Raji (cell line): ENCODE results near the gene IL1F10.

Experiments used
- POLR2A ChIP-seq: IDR thresholded peaks from 2 replicates; pipeline ENCODE4 v1.6.1; 2011; ENCODE audit warnings: low read depth, low read length, control low read depth; ENCODE audit not compliant: insufficient read depth

The IL1F10 gene

GRCh38 chr2:113068706-113069485 lies 1.1 kb downstream of the IL1F10 start:
- TF ChIP-seq POLR2A: no peak

DNA sequence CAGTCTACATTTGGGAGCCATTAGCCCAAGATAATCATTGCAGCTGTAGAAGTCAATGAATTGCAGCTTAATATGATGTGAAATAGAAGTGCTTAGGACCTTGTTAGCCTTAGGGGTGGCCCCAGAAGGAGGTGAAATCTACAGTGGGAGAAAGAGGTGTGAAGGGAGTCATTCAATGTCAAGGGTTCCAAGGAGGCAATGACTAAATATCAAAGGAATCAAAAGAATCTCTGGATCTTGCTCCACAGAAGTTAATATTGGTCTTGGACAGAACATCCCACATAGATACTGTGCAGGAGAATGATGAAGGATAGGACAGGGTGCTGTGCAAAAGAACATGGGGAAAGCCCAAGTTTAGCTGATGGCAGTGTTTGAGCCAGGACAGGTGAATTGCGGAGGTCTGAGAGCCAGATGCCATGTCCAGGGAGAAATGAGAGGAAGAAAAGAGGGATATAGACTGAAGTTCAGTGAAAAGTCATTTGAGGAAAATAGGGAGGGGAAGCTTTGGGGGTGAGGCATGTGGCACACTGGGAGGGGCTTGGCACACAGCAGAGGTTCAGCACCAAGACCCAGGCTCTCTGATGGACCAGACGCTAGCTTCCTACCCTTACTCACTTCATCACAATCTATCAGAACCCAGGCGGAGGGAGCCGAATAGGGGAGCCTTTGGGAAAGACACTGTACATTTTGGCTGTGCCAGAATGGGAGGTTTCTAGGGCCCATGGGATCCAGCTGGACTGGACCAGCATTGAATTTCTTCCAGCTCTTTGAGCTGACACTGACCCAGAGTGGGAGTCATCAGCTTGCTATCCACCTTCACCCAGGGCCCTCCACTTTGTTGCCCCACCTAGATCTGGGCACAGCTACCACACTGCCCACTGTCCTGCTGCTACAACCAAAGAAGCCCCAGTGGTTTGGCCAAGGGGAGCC lies 2.2 kb downstream of the IL1F10 start:
- no peak for TF ChIP-seq POLR2A

DNA sequence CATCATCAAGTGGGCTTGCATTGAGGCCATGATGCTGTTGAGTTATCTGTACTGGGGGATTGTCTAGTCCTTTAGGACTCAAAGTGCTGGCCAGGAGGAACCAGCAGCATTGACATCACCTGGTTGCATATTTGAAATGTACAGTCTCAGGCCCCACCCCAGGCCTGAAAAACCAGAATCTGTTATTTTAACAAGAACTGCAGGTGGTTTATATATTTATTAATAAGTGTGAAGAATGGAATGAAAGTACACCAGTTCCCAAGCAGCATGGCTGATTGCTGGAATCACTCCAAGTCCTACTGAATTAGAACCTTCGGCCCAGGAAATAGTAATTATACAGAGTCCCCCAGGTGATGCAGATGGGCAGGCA lies 2.8 kb downstream of the IL1F10 start:
- TF ChIP-seq POLR2A: no peak

GRCh38 chr2:113072584-113072983 lies 4.8 kb downstream of the IL1F10 start:
- no peak for TF ChIP-seq POLR2A

DNA sequence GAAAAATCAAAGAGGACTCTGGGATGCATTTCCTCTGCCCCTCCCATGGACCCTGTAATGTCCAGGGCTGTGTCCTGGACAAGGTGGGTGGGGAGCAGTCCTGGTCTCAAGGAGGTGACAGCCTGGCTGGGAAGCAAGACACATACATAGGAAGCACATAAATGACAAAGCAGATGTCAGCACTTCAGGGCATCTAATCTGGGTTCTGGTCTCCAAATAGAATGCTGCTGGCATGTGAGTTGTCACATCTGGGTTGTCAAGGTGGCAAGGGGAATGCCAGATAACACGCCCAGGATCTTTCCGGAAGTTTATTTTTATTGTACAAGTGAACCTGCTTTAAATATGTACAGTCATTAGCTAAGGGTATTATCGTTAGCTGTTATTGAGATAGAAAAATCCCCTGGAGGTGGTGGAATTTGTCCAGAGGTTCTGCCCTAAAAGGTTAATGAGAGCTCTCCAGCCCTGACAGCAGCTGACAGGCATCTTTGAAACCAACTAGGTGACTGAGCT lies 5.6 kb downstream of the IL1F10 start:
- no peak for TF ChIP-seq POLR2A

- no peak for TF ChIP-seq POLR2A
Measured at GRCh38 chr2:113075030-113075429, 7.3 kb downstream of the IL1F10 start.

GRCh38 chr2:113075600-113075999 lies 7.8 kb downstream of the IL1F10 start:
- no peak for TF ChIP-seq POLR2A

- TF ChIP-seq POLR2A: no peak
Measured at GRCh38 chr2:113076954-113077669, 9.3 kb downstream of the IL1F10 start.

- TF ChIP-seq POLR2A: no peak
Measured at GRCh38 chr2:113077921-113078320, 10.2 kb downstream of the IL1F10 start.

GRCh38 chr2:113078350-113078839 lies 10.6 kb downstream of the IL1F10 start:
- TF ChIP-seq POLR2A: no peak

DNA sequence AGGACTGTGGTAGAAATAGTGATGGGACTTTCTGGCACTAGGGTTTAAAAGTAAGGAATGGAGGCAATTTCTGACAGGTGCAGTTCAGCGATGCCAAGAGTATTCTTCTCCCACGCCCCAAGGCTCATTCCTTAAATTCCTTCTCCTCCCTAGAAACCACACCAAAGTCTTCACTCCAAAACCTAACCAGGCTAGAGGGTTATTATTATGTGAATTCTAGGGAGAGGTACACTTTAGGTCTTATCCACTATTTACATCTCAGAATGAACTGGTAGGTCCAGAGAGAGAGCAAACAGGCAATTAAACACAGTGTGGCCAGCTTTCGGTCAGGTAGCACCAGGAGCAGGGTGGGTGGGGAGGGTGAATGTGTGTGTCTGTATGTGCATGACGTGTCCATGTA lies 11.4 kb downstream of the IL1F10 start:
- no peak for TF ChIP-seq POLR2A

- TF ChIP-seq POLR2A: no peak
Measured at GRCh38 chr2:113080134-113080533, 12.4 kb downstream of the IL1F10 start.

- no peak for TF ChIP-seq POLR2A
Measured at GRCh38 chr2:113081488-113082210, 13.9 kb downstream of the IL1F10 start.

GRCh38 chr2:113083296-113083695 lies 15.5 kb downstream of the IL1F10 start:
- no peak for TF ChIP-seq POLR2A
